Hepatocyte (in vitro differentiated cells): ENCODE measurements around the gene PLCB4. TPM values are rescaled to one million over a fixed set of nuclear protein-coding genes. Genes with fewer than 3 reads are reported as not detected.

Experiments
- DNase-seq: peaks from one replicate; pipeline ENCODE4 v3.0.0-alpha.2; 2016; ENCODE audit warnings: low spot score
- H2AFZ ChIP-seq: fragments of 200-600 bp; sonication (generic); 2 replicates; pipeline ENCODE4 v1.6.0; 2016; ENCODE audit warnings: antibody characterized with exemption, mild to moderate bottlenecking
- H3K27ac ChIP-seq: fragments of 200-600 bp; sonication (generic); 2 replicates; pipeline ENCODE4 v1.5.1; 2016; ENCODE audit warnings: mild to moderate bottlenecking
- H3K27me3 ChIP-seq: fragments of 200-600 bp; sonication (generic); 2 replicates; pipeline ENCODE4 v1.6.1; 2016
- H3K36me3 ChIP-seq: fragments of 200-600 bp; sonication (generic); replicated peaks from 2 replicates; pipeline ENCODE4 v1.5.1; 2016; ENCODE audit warnings: low read depth; ENCODE audit not compliant: insufficient read depth
- H3K4me1 ChIP-seq: fragments of 200-600 bp; sonication (generic); 2 replicates; pipeline ENCODE4 v1.5.1; 2016; ENCODE audit warnings: mild to moderate bottlenecking, moderate library complexity; ENCODE audit not compliant: insufficient read depth
- H3K4me2 ChIP-seq: fragments of 200-600 bp; sonication (generic); 2 replicates; pipeline ENCODE4 v1.6.0; 2016
- H3K4me3 ChIP-seq: fragments of 200-600 bp; sonication (generic); 2 replicates; pipeline ENCODE4 v1.5.1; 2016; ENCODE audit warnings: mild to moderate bottlenecking
- H3K79me2 ChIP-seq: fragments of 200-600 bp; sonication (generic); 2 replicates; pipeline ENCODE4 v1.6.0; 2017; ENCODE audit warnings: mild to moderate bottlenecking
- H3K9me2 ChIP-seq: fragments of 200-600 bp; sonication (generic); replicated peaks from 2 replicates; pipeline ENCODE4 v1.6.0; 2017; ENCODE audit warnings: mild to moderate bottlenecking; ENCODE audit not compliant: insufficient read depth
- H3K9me3 ChIP-seq: fragments of 200-600 bp; sonication (generic); 2 replicates; pipeline ENCODE4 v1.5.1; 2016; ENCODE audit warnings: low read depth, mild to moderate bottlenecking
- H4K20me1 ChIP-seq: fragments of 200-600 bp; sonication (generic); 2 replicates; pipeline ENCODE4 v1.6.0; 2016; ENCODE audit warnings: mild to moderate bottlenecking; ENCODE audit not compliant: insufficient read depth, poor library complexity, severe bottlenecking
- CTCF ChIP-seq: fragments of 200-600 bp; sonication (generic); IDR thresholded peaks from 2 replicates; pipeline ENCODE4 v1.5.1; 2016; ENCODE audit warnings: antibody characterized with exemption, mild to moderate bottlenecking; ENCODE audit not compliant: poor library complexity
- EZH2 ChIP-seq: fragments of 200-600 bp; sonication (generic); IDR thresholded peaks from 2 replicates; pipeline ENCODE4 v1.6.1; 2016; ENCODE audit warnings: antibody characterized with exemption, mild to moderate bottlenecking, borderline replicate concordance
- EZH2phosphoT487 ChIP-seq: fragments of 200-600 bp; sonication (generic); IDR thresholded peaks from one replicate; pipeline ENCODE4 v1.6.1; 2018; ENCODE audit warnings: antibody characterized with exemption, mild to moderate bottlenecking, low read depth, moderate library complexity; ENCODE audit not compliant: unreplicated experiment, severe bottlenecking
- WGBS: methylation state at CpG from one replicate; pipeline ENCODE4 v1.1.6; 2016; ENCODE audit warnings: low lambda C conversion rate; ENCODE audit errors: missing lambda C conversion rate; 5-methylcytosine and 5-hydroxymethylcytosine counted together
- polyA plus RNA-seq: library from polyadenylated mRNA; unstranded; fragments of >200 nt; fragmentation: Nextera tagmentation; extraction: Ambion mirVana; gene quantifications from 2 replicates; pipeline ENCODE4 v1.2.1, GENCODE V29; 2016
- total RNA-seq: library from RNA; depleted of rRNA; stranded (reverse); fragments of >200 nt; gene quantifications from 2 replicates; pipeline ENCODE4 v1.2.3, GENCODE V29; 2014

PLCB4 gene
- total and polyA plus RNA-seq, 2 experiments from 2014 or later: 6.4 to 15.0 TPM

- no peaks in the 10 kb centered on the region for H4K20me1 ChIP-seq
- no peaks in the 10 kb centered on the region for H3K36me3 ChIP-seq
- no peaks in the 10 kb centered on the region for H3K9me3 ChIP-seq
- WGBS: 100% methylated on average over 1 of the region's 1 CpG
- H3K79me2 ChIP-seq: no peaks in the 10 kb centered on the region
- no peak overlapping the region for H3K4me2 ChIP-seq
- no peak overlapping the region for H3K4me3 ChIP-seq
- no peaks in the 10 kb centered on the region for H3K9me2 ChIP-seq
- H3K4me1 ChIP-seq: no peaks in the 10 kb centered on the region
- TF ChIP-seq CTCF: no peak
- TF ChIP-seq EZH2phosphoT487: no peak
- no peak for TF ChIP-seq EZH2
- no peak for DNase-seq
- H2AFZ ChIP-seq: no peak overlapping the region
- H3K27me3 ChIP-seq: no peaks in the 10 kb centered on the region
- H3K27ac ChIP-seq: no peak overlapping the region
Measured at GRCh38 chr20:9227896-9228615, 159.2 kb downstream of the PLCB4 start.

- Histone ChIP-seq H3K4me1 (no peaks in the 10 kb centered on the region), H3K36me3 (no peaks in the 10 kb centered on the region), H3K9me2 (no peaks in the 10 kb centered on the region), H3K4me2 (no peak overlapping the region), H2AFZ (no peak overlapping the region), H4K20me1 (no peaks in the 10 kb centered on the region), H3K27ac (no peak overlapping the region), H3K4me3 (no peak overlapping the region), H3K79me2 (no peaks in the 10 kb centered on the region), H3K27me3 (no peaks in the 10 kb centered on the region), H3K9me3 (no peaks in the 10 kb centered on the region)
- no peak for DNase-seq
- 89% methylated on average over 5 of the region's 5 CpGs for WGBS
- TF ChIP-seq EZH2: no peak
- TF ChIP-seq CTCF: no peak
Measured at GRCh38 chr20:9228774-9229450, 160.0 kb downstream of the PLCB4 start.

GRCh38 chr20:9230406-9230805, 161.5 kb downstream of the PLCB4 start:
- no peaks in the 10 kb centered on the region for H3K36me3 ChIP-seq
- H3K9me3 ChIP-seq: no peaks in the 10 kb centered on the region
- H3K4me3 ChIP-seq: no peak overlapping the region
- DNase-seq: no peak
- no peak overlapping the region for H3K4me2 ChIP-seq
- H3K27me3 ChIP-seq: no peaks in the 10 kb centered on the region
- no peaks in the 10 kb centered on the region for H3K4me1 ChIP-seq
- no peak overlapping the region for H3K27ac ChIP-seq
- H2AFZ ChIP-seq: no peak overlapping the region
- H3K9me2 ChIP-seq: no peaks in the 10 kb centered on the region
- H4K20me1 ChIP-seq: no peaks in the 10 kb centered on the region
- TF ChIP-seq EZH2 (no peak), CTCF (no peak), EZH2phosphoT487 (no peak)
- no peaks in the 10 kb centered on the region for H3K79me2 ChIP-seq
